CD14-positive monocyte (primary cell): ENCODE measurements around the gene PKP3. TPM values are rescaled to one million over a fixed set of nuclear protein-coding genes. Genes with fewer than 3 reads are reported as not detected.

Experiments
- DNase-seq, 3 donors: peaks; one replicate each; pipeline ENCODE4 v3.0.0-alpha.2; 2011 to 2022
- H2AFZ ChIP-seq: 2 replicates; pipeline ENCODE4 v1.6.0; 2012; ENCODE audit warnings: mild to moderate bottlenecking, low read depth, low read length, inconsistent platforms; ENCODE audit not compliant: insufficient read depth, poor library complexity, severe bottlenecking
- H3K27ac ChIP-seq, 2 donors: 1 replicate in 1 of 2; 2 replicates in 1 of 2; pipeline ENCODE4 v1.5.1; 2012 to 2013; ENCODE audit warnings: low read length in 2 of 2, control low read depth in 1 of 2, inconsistent platforms in 1 of 2, low read depth in 1 of 2, mild to moderate bottlenecking in 1 of 2
- H3K27me3 ChIP-seq, 2 donors: one replicate each; pipeline versions ENCODE4 v1.6.0 to v1.6.1; 2011 to 2013; ENCODE audit warnings: low read length in 2 of 2; ENCODE audit not compliant: control insufficient read depth in 2 of 2, insufficient read depth in 2 of 2
- H3K36me3 ChIP-seq, 2 donors: replicated peaks in 1 of 2; 1 replicate in 1 of 2; 2 replicates in 1 of 2; pipeline versions ENCODE4 v1.5.1 to v1.6.1; 2012 to 2013; ENCODE audit warnings: low read length in 2 of 2, control low read depth in 1 of 2, inconsistent platforms in 1 of 2, mild to moderate bottlenecking in 1 of 2; ENCODE audit not compliant: insufficient read depth in 2 of 2, control insufficient read depth in 1 of 2
- H3K4me1 ChIP-seq, 2 donors: 1 replicate in 1 of 2; 2 replicates in 1 of 2; pipeline versions ENCODE4 v1.5.1 to v1.6.1; 2012 to 2013; ENCODE audit warnings: low read length in 2 of 2, control low read depth in 1 of 2, inconsistent platforms in 1 of 2, mild to moderate bottlenecking in 1 of 2, moderate library complexity in 1 of 2; ENCODE audit not compliant: insufficient read depth in 2 of 2, control insufficient read depth in 1 of 2
- H3K4me2 ChIP-seq: replicated peaks from 2 replicates; pipeline ENCODE3; 2012; ENCODE audit warnings: low read length, moderate library complexity, mild to moderate bottlenecking; ENCODE audit not compliant: poor library complexity, severe bottlenecking; ENCODE audit errors: extremely low read depth
- H3K4me3 ChIP-seq, 3 experiments: fragments of 200-600 bp in 1 of 3; sonication (generic) in 1 of 3; replicated peaks in 1 of 3; 1 replicate in 2 of 3; 2 replicates in 1 of 3; pipeline ENCODE4 v1.5.1; 2011 to 2013; ENCODE audit warnings: low read length in 3 of 3, mild to moderate bottlenecking in 3 of 3, control low read depth in 2 of 3, low read depth in 2 of 3, inconsistent platforms in 1 of 3, moderate library complexity in 1 of 3
- H3K79me2 ChIP-seq: 2 replicates; pipeline ENCODE4 v1.6.0; 2012; ENCODE audit warnings: mild to moderate bottlenecking, control low read depth, inconsistent platforms, low read length, moderate library complexity; ENCODE audit not compliant: insufficient read depth
- H3K9ac ChIP-seq: 2 replicates; pipeline ENCODE4 v1.6.0; 2017; ENCODE audit warnings: low read length, mild to moderate bottlenecking; ENCODE audit not compliant: insufficient read depth, poor library complexity, severe bottlenecking
- H3K9me3 ChIP-seq, 2 donors: replicated peaks in 1 of 2; 1 replicate in 1 of 2; 2 replicates in 1 of 2; pipeline versions ENCODE4 v1.5.1 to v1.6.1; 2012 to 2013; ENCODE audit warnings: low read length in 2 of 2, control low read depth in 1 of 2; ENCODE audit not compliant: control insufficient read depth in 1 of 2, insufficient read depth in 1 of 2
- H4K20me1 ChIP-seq: 2 replicates; pipeline ENCODE4 v1.6.0; 2012; ENCODE audit warnings: mild to moderate bottlenecking, low read length, control low read depth, moderate library complexity; ENCODE audit not compliant: insufficient read depth
- H3K27ac Mint-ChIP-seq, 7 donors: one replicate each; pipeline ENCODE4 v1.8.0; 2020; ENCODE audit warnings: mild to moderate bottlenecking in 7 of 7, mixed read lengths in 7 of 7, moderate library complexity in 6 of 7, inconsistent platforms in 2 of 7
- H3K27me3 Mint-ChIP-seq, 3 donors: one replicate each; pipeline ENCODE4 v1.8.0; 2021 to 2022; ENCODE audit warnings: low read depth in 3 of 3, mild to moderate bottlenecking in 3 of 3, mixed read lengths in 3 of 3, moderate library complexity in 3 of 3, inconsistent platforms in 1 of 3
- H3K36me3 Mint-ChIP-seq, 2 donors: one replicate each; pipeline ENCODE4 v1.8.0; 2020; ENCODE audit warnings: mixed read lengths in 2 of 2, inconsistent platforms in 1 of 2, mild to moderate bottlenecking in 1 of 2
- H3K4me1 Mint-ChIP-seq: one replicate; pipeline ENCODE4 v1.8.0; 2020; ENCODE audit warnings: mild to moderate bottlenecking, mixed read lengths
- H3K4me3 Mint-ChIP-seq, 2 donors: one replicate each; pipeline ENCODE4 v1.8.0; 2020; ENCODE audit warnings: mild to moderate bottlenecking in 2 of 2, mixed read lengths in 2 of 2, moderate library complexity in 1 of 2
- H3K9me3 Mint-ChIP-seq, 7 donors: one replicate each; pipeline ENCODE4 v1.8.0; 2020 to 2022; ENCODE audit warnings: mixed read lengths in 7 of 7, mild to moderate bottlenecking in 6 of 7, moderate library complexity in 6 of 7, inconsistent platforms in 2 of 7
- CTCF ChIP-seq: fragments of 200-600 bp; IDR thresholded peaks from one replicate; pipeline ENCODE4 v1.8.0; 2022; ENCODE audit warnings: antibody characterized with exemption, mild to moderate bottlenecking
- WGBS: methylation state at CpG from one replicate; pipeline ENCODE4 v1.1.5; 2013; ENCODE audit warnings: missing lambda C conversion rate; ENCODE audit not compliant: insufficient coverage; 5-methylcytosine and 5-hydroxymethylcytosine counted together
- intact Hi-C, 2 donors: fragments of 100-400 bp; cut with micrococcal nuclease; formaldehyde crosslinking; loops; one replicate each; pipeline versions ENCODE4 v1.15.0 to v1.15.1; 2023
- polyA plus RNA-seq, 3 donors: library from polyadenylated mRNA; depleted of rRNA in 1 of 3; unstranded in 2 of 3; stranded (reverse) in 1 of 3; fragments of 300-500 nt in 2 of 3; fragments of >200 nt in 1 of 3; fragmentation: Illumina TruSeq in 2 of 3; gene quantifications; 1 replicate in 2 of 3; 2 replicates in 1 of 3; pipeline ENCODE4 v1.2.3, GENCODE V29; 2012 to 2021

Gene PKP3
- polyA plus RNA-seq, 3 donors, result not detected

GRCh38 chr11:377883-378500 lies 16.0 kb upstream of the PKP3 start:
- Histone ChIP-seq H3K27ac (no peak overlapping the region), H3K4me1 (no peaks in the 10 kb centered on the region), H3K4me3 (no peak overlapping the region), H3K79me2 (no peaks in the 10 kb centered on the region), H2AFZ (no peak overlapping the region), H4K20me1 (no peaks in the 10 kb centered on the region), H3K4me2 (no peak overlapping the region), H3K36me3 (no peaks in the 10 kb centered on the region), H3K9me3 (peaks cover 0 to 24% of the 10 kb centered on the region in 2 donors), H3K9ac (no peak overlapping the region), H3K27me3 (peaks cover 0 to 9% of the 10 kb centered on the region in 2 donors)
- H3K27ac Mint-ChIP-seq, result no peak overlapping the region
- H3K4me3 Mint-ChIP-seq, result no peak overlapping the region
- DNase-seq, result no peak
- intact Hi-C loops, result no loop called here
- H3K4me1 Mint-ChIP-seq, result no peaks in the 10 kb centered on the region
- no peak for TF ChIP-seq CTCF
- H3K36me3 Mint-ChIP-seq, result no peaks in the 10 kb centered on the region
- H3K27me3 Mint-ChIP-seq, result peaks cover 9 to 16% (median 13%) of the 10 kb centered on the region in 3 donors
- H3K9me3 Mint-ChIP-seq, result peaks cover 8 to 25% (median 9%) of the 10 kb centered on the region in 7 donors
- 94% methylated on average over 9 of the region's 11 CpGs for WGBS

- Mint-ChIP-seq H3K4me1 (no peaks in the 10 kb centered on the region), H3K36me3 (no peaks in the 10 kb centered on the region), H3K27me3 (peaks cover 11 to 15% (median 13%) of the 10 kb centered on the region in 3 donors), H3K4me3 (no peak overlapping the region), H3K27ac (no peak overlapping the region), H3K9me3 (peaks cover 6 to 22% (median 8%) of the 10 kb centered on the region in 7 donors)
- DNase-seq, result no peak
- no peak for TF ChIP-seq CTCF
- no peaks in the 10 kb centered on the region for H3K4me1 ChIP-seq
- no peak overlapping the region for H2AFZ ChIP-seq
- H3K9ac ChIP-seq, result no peak overlapping the region
- H3K4me3 ChIP-seq, result no peak overlapping the region
- H3K9me3 ChIP-seq, result peaks cover 0 to 24% of the 10 kb centered on the region in 2 donors
- H3K79me2 ChIP-seq, result no peaks in the 10 kb centered on the region
- no peak overlapping the region for H3K4me2 ChIP-seq
- no peaks in the 10 kb centered on the region for H4K20me1 ChIP-seq
- H3K27ac ChIP-seq, result no peak overlapping the region
- WGBS, result 95% methylated on average over 82 of the region's 87 CpGs
- intact Hi-C loops, result no loop called here
- peaks cover 0 to 9% of the 10 kb centered on the region in 2 donors for H3K27me3 ChIP-seq
- H3K36me3 ChIP-seq, result no peaks in the 10 kb centered on the region
Observed at GRCh38 chr11:379205-380094, 14.6 kb upstream of the PKP3 start.
